GM10266 (cell line): ENCODE data around the gene CLIC5.

Source experiments
- DNase-seq: peaks from one replicate; pipeline ENCODE4 v3.0.0; 2012; ENCODE audit errors: extremely low spot score
- TF ChIP-seq, protein P1 (sequence below): IDR thresholded peaks from 2 replicates; pipeline ENCODE4 v1.5.1; 2012; ENCODE audit warnings: mild to moderate bottlenecking, low read depth; ENCODE audit not compliant: control insufficient read depth, insufficient read depth; ENCODE audit errors: missing control alignments

The CLIC5 gene

GRCh38 chr6:46023216-46023915, 7.7 kb upstream of the CLIC5 start:
- no peak for DNase-seq
- TF ChIP-seq, protein P1, sequence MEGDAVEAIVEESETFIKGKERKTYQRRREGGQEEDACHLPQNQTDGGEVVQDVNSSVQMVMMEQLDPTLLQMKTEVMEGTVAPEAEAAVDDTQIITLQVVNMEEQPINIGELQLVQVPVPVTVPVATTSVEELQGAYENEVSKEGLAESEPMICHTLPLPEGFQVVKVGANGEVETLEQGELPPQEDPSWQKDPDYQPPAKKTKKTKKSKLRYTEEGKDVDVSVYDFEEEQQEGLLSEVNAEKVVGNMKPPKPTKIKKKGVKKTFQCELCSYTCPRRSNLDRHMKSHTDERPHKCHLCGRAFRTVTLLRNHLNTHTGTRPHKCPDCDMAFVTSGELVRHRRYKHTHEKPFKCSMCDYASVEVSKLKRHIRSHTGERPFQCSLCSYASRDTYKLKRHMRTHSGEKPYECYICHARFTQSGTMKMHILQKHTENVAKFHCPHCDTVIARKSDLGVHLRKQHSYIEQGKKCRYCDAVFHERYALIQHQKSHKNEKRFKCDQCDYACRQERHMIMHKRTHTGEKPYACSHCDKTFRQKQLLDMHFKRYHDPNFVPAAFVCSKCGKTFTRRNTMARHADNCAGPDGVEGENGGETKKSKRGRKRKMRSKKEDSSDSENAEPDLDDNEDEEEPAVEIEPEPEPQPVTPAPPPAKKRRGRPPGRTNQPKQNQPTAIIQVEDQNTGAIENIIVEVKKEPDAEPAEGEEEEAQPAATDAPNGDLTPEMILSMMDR: no peak

DNA sequence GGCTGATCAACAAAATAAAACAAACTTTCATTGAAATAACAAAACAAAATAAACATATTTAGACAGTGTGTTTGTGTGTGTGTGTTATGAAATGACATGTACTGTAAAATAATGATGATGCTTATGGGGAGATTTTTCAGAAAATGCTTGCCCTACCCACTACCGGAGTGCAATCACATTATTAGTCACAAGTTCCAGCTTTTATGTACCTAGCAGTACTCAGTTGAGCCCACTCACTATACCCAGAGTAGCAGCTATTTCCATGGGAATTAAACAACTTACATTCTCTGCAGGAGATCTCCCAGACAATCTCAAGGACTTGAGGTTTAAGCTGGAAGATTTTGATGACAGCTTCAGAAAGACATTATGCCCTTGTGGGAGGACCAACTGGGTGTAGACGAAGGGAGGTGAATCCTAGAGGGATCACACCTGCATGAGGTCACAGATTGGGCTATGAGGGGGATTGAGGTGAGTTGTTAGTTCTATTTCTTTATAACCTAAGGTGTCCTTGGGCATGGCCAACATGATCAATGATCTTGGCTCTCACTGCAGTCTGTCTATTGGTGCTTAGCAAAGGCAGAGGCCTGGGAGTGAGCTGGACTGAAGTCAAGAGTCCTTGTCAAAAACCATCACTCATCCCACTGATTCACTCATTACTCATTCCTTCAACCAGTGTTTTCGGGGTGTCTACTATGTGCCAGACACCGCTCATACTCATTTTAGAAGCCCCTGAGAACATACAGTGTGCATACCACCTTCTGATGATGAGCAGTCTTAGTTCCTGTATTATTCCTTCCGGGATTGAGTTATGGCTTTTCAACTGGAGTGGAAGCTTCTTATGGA, 6.7 kb upstream of the CLIC5 start:
- DNase-seq: no peak
- TF ChIP-seq, protein P1: no peak

DNA sequence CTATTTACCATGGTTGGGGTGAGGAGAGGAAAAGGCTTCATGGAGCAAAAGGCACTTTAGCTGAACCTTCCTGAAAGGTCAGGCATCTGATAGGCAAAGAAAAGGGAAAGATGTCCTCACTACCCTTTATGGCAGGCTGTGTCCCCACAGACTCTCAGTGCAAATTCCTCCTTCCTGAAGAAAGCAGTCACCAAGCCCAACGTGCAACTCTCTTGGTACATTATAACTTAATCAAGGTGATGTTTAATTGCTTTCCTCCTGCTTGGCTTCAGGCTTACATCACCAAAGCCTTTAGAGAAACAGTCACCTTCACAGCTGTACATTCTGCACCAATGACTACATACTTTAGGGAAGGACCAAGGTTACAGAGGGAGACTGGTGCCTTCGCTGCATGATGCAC, 2.1 kb upstream of the CLIC5 start:
- TF ChIP-seq, protein P1: no peak
- no peak for DNase-seq

DNA sequence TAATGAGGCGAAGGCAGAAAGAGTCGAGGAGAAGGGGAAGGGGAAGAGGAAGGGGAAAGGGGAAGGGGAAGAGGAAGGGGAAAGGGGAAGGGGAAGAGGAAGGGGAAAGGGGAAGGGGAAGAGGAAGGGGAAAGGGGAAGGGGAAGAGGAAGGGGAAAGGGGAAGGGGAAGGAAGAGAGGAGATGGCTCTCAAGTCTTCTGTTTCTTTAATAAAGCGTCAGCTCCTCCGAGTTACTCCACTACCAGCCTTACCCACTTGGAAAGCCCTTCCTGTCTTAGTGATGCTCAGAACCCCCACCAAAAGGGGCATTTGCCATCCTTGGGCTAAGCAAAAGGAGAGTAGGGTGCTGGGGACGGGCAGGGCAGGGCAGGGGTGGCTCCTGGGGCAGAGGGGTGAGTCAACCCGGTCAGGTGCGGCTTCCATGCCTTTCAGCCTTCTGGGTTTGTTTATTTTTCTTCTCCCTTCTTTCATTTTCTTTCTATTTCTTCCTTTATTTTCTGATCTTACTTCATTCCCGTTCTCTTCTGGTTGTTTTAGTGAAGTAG, 476 bp upstream of the CLIC5 start:
- TF ChIP-seq, protein P1: no peak
- no peak for DNase-seq

GRCh38 chr6:46014511-46015118, 1.0 kb downstream of the CLIC5 start:
- DNase-seq: no peak
- TF ChIP-seq, protein P1: no peak

DNA sequence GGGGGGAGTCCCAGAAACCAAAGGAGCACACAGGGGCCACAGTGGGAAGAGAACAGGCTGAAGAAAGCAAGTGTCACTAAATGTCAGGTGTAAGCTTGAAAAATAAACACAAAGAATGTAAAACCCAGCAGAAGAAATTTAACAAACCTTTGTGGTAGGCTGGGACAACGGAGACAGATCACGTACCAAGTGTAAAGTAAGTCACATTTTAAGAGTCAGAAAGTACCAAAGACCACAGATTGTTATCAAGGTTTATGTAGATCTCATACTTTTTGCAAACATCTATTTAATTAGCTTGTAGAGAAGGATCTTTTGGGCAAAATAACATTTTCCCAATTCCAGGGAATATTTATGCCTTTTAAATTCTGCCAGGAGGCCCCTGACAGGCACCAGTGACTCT, 1.6 kb downstream of the CLIC5 start:
- TF ChIP-seq, protein P1: no peak
- DNase-seq: no peak
